NCI-H146 treated with DMSO at 0.1 percent for 48 hours (cell line): ENCODE data around the gene EVX1.

Experiments used
- DNase-seq: peaks from one replicate; lab custom pipeline; 2025; ENCODE audit not compliant: unreplicated experiment; lab: John Stamatoyannopoulos, UW

The EVX1 gene

GRCh38 chr7:27204851-27205322, 37.7 kb upstream of the EVX1 start:
- DNase-seq, result no peak

GRCh38 chr7:27205325-27206280, 37.0 kb upstream of the EVX1 start:
- DNase-seq, result no peak

GRCh38 chr7:27207348-27207985, 35.1 kb upstream of the EVX1 start:
- DNase-seq, result no peak

GRCh38 chr7:27208998-27209397, 33.6 kb upstream of the EVX1 start:
- no peak for DNase-seq

GRCh38 chr7:27209933-27210440, 32.6 kb upstream of the EVX1 start:
- no peak for DNase-seq

- DNase-seq, result no peak
Observed at GRCh38 chr7:27210441-27211083, 32.0 kb upstream of the EVX1 start.

GRCh38 chr7:27211084-27211446, 31.5 kb upstream of the EVX1 start:
- DNase-seq, result no peak

GRCh38 chr7:27211764-27212204, 30.8 kb upstream of the EVX1 start:
- DNase-seq, result no peak

GRCh38 chr7:27212497-27213432, 29.8 kb upstream of the EVX1 start:
- no peak for DNase-seq

GRCh38 chr7:27213433-27214238, 29.0 kb upstream of the EVX1 start:
- no peak for DNase-seq

GRCh38 chr7:27214239-27214950, 28.2 kb upstream of the EVX1 start:
- DNase-seq, result no peak

- DNase-seq, result no peak
Observed at GRCh38 chr7:27215356-27215755, 27.2 kb upstream of the EVX1 start.

GRCh38 chr7:27217951-27218350, 24.7 kb upstream of the EVX1 start:
- DNase-seq, result no peak

GRCh38 chr7:27219821-27220220, 22.8 kb upstream of the EVX1 start:
- no peak for DNase-seq

GRCh38 chr7:27220440-27220955, 22.1 kb upstream of the EVX1 start:
- no peak for DNase-seq

GRCh38 chr7:27221201-27221797, 21.3 kb upstream of the EVX1 start:
- DNase-seq, result no peak

- no peak for DNase-seq
Observed at GRCh38 chr7:27223941-27224575, 18.5 kb upstream of the EVX1 start.
